ENCODE data around the gene PRSS35.
"Not testable (repeated sequence)": the region's sequence is repeated elsewhere in the genome, so short reads cannot be mapped to it uniquely, and the experiment has no call there.

PRSS35 gene

DNA sequence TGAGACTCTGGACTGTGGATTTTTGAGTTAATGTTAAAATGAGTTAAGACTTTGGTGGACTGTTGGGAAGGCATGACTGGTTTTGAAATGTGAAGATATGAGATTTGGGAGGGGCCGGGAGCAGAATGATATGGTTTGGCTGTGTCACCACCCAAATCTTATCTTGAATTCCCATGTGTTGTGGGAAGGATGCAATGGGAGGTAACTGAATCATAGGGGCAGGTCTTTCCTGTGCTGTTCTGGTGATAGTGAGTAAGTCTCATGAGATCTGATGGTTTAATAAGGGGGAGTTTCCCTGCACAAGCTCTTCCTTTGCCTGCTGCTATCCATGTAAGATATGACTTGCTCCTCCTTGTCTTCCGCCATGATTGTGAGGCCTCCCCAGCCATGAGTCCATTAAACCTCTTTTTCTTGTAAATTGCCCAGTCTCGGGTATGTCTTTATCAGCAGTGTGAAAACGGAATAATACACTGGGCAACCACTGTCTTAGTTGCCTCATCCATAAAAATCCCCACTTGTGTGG, 59.4 kb downstream of the PRSS35 start:
- H3K18ac ChIP-seq (ENCODE audit: low read length); H4K91ac ChIP-seq (ENCODE audit: low read depth, low read length); H4K8ac ChIP-seq (ENCODE audit: low read depth, low read length); H2AK5ac ChIP-seq (ENCODE audit: low read length); H2AFZ ChIP-seq (ENCODE audit: insufficient read depth, low read length, poor library complexity); H2BK120ac ChIP-seq (ENCODE audit: insufficient read depth, low read length, poor library complexity); H2BK5ac ChIP-seq (ENCODE audit: low read depth, low read length, poor library complexity); H4K12ac ChIP-seq (ENCODE audit: low read depth, low read length); H3K4ac ChIP-seq (ENCODE audit: low read depth, low read length); H3K14ac ChIP-seq (ENCODE audit: low read length); H3K4me2 ChIP-seq (ENCODE audit: low read length); H3K9ac ChIP-seq (ENCODE audit: low read length); DNase-seq; H3K4me3 ChIP-seq (ENCODE audit: low read depth, low read length); H3K9me3 ChIP-seq (ENCODE audit: insufficient read depth, low read depth, low read length); H3K27me3 ChIP-seq (ENCODE audit: insufficient read depth, low read length); H3K4me1 ChIP-seq (ENCODE audit: control insufficient read depth in 1 of 2, insufficient read depth in 2 of 2, low read length in 2 of 2); H3K27ac ChIP-seq (ENCODE audit: low read depth, low read length); H3K79me2 ChIP-seq (ENCODE audit: control insufficient read depth, insufficient read depth, low read length, poor library complexity); H3K79me1 ChIP-seq (ENCODE audit: low read length); H3K36me3 ChIP-seq (ENCODE audit: control insufficient read depth in 1 of 2, insufficient read depth in 2 of 2, low read length in 2 of 2); H2BK12ac ChIP-seq (ENCODE audit: low read length); H3K23ac ChIP-seq (ENCODE audit: low read length): not testable (repeated sequence)
- no CpG with 5 or more reads among the region's 4 CpGs for WGBS (ENCODE audit: extremely low coverage, insufficient coverage, insufficient read length)

- Histone ChIP-seq H2BK120ac (ENCODE audit: insufficient read depth, low read length, poor library complexity) (no peak overlapping the region), H3K9me3 (ENCODE audit: insufficient read depth, low read depth, low read length) (no peaks in the 10 kb centered on the region), H2BK12ac (ENCODE audit: low read length) (no peak overlapping the region), H3K27ac (ENCODE audit: low read depth, low read length) (no peak overlapping the region), H3K36me3 (ENCODE audit: control insufficient read depth in 1 of 2, insufficient read depth in 2 of 2, low read length in 2 of 2) (no peaks in the 10 kb centered on the region), H4K8ac (ENCODE audit: low read depth, low read length) (no peak overlapping the region), H3K23ac (ENCODE audit: low read length) (no peak overlapping the region), H3K18ac (ENCODE audit: low read length) (no peak overlapping the region), H3K14ac (ENCODE audit: low read length) (no peak overlapping the region), H3K9ac (ENCODE audit: low read length) (no peak overlapping the region), H3K79me1 (ENCODE audit: low read length) (no peaks in the 10 kb centered on the region), H4K12ac (ENCODE audit: low read depth, low read length) (no peak overlapping the region), H3K4me2 (ENCODE audit: low read length) (no peak overlapping the region), H4K91ac (ENCODE audit: low read depth, low read length) (no peak overlapping the region), H2BK5ac (ENCODE audit: low read depth, low read length, poor library complexity) (no peak overlapping the region), H2AFZ (ENCODE audit: insufficient read depth, low read length, poor library complexity) (no peak overlapping the region), H3K79me2 (ENCODE audit: control insufficient read depth, insufficient read depth, low read length, poor library complexity) (no peaks in the 10 kb centered on the region), H3K4ac (ENCODE audit: low read depth, low read length) (no peak overlapping the region), H3K4me1 (ENCODE audit: control insufficient read depth in 1 of 2, insufficient read depth in 2 of 2, low read length in 2 of 2) (no peaks in the 10 kb centered on the region), H2AK5ac (ENCODE audit: low read length) (no peak overlapping the region), H3K4me3 (ENCODE audit: low read depth, low read length) (no peak overlapping the region), H3K27me3 (ENCODE audit: insufficient read depth, low read length) (no peaks in the 10 kb centered on the region)
- no CpG with 5 or more reads among the region's 6 CpGs for WGBS (ENCODE audit: extremely low coverage, insufficient coverage, insufficient read length)
- no peak for DNase-seq
Measured at GRCh38 chr6:83574783-83575182, 62.4 kb downstream of the PRSS35 start.
